ENCODE measurements around the gene ZNF629. TPM values are rescaled to one million over a fixed set of nuclear protein-coding genes. Genes with fewer than 3 reads are reported as not detected.
A peak's percentile ranks its signal among the peaks of the same experiment; 100 is the strongest.

The ZNF629 gene
- total RNA-seq, 4 donors from 2014 or later = 8.7 to 15.0 (median 11.5) TPM

- TF ChIP-seq CTCF (IDR thresholded peaks at IDR 0.05) = no peak
- no peak for ATAC-seq (ENCODE audit: low FRiP score)
- DNase-seq (ENCODE audit: low spot score) = no peak
Measured at GRCh38 chr16:30778549-30779244, 8.3 kb downstream of the ZNF629 start.

- no peak for ATAC-seq (ENCODE audit: low FRiP score)
- DNase-seq (ENCODE audit: low spot score) = no peak
- no peak for TF ChIP-seq CTCF (IDR thresholded peaks at IDR 0.05)
Measured at GRCh38 chr16:30777591-30778297, 9.3 kb downstream of the ZNF629 start.

DNA sequence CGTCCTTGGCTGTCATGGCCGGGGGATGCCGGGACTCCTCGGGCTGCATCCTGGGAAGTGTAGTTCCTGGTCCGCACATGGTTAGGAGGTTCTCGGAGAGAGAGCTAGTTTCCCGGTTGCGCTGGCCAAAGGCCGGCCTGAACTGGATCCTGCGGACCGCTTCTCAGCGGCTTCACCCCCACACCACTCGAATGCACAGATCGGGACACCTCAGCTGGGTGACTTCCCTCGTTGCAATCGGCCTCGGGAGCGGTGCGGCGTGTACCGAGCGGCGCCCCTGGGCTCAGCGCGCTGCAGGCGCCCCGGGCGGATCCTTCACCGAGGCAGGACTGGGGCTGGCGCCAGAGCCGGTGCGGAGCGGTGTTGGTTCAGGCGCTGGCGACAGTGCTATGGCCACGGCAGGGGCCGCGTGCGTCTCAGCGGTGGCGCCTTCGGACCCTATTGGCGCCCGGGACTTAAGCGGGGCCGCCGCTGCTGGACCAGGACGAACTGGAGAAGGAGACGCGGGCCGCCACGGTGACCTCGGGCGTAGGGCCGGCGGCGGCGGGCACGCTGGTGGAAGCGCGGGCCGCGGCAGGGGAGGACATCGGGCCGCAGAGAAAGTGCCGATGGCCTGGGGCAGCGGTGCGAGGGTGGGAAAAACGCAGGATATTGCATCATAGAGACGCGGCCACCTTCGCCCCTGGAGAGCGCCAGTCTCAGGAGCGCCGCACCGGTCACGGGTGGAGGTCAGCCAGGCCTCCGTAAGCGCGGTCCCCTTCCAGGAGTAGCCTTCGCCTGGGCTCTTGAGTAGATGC is 11.4 kb downstream of the ZNF629 start:
- DNase-seq (ENCODE audit: low spot score) = peak; percentile 54
- TF ChIP-seq CTCF (IDR thresholded peaks at IDR 0.05) = no peak
- ATAC-seq (ENCODE audit: low FRiP score) = peak; percentile 80

- no peak for DNase-seq (ENCODE audit: low spot score)
- TF ChIP-seq CTCF (IDR thresholded peaks at IDR 0.05) = no peak
- no peak for ATAC-seq (ENCODE audit: low FRiP score)
Measured at GRCh38 chr16:30775131-30775391, 11.9 kb downstream of the ZNF629 start.

- no peak for TF ChIP-seq CTCF (IDR thresholded peaks at IDR 0.05)
- DNase-seq (ENCODE audit: low spot score) (no peak), ATAC-seq (ENCODE audit: low FRiP score) (peak; percentile 7)
Measured at GRCh38 chr16:30774367-30775130, 12.5 kb downstream of the ZNF629 start.

DNA sequence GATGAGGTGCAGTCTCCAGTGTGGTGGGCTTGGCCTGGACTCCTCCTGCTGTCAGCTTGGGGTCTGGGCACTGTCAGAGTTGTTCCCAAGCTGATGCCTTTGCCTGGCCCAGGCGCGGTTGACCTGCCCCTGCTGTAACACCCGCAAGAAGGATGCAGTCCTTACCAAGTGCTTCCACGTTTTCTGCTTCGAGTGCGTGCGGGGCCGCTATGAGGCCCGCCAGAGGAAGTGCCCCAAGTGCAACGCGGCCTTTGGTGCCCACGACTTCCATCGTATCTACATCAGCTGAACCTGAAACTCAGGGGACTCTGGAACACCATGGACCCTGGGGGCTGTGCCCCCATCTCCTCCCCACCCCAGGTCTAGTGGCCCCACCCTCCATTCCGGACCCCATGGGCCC is 13.2 kb downstream of the ZNF629 start:
- no peak for DNase-seq (ENCODE audit: low spot score)
- TF ChIP-seq CTCF (IDR thresholded peaks at IDR 0.05) = no peak

More for the DNA sequence above, 13.2 kb downstream of the ZNF629 start:
- no peak for ATAC-seq (ENCODE audit: low FRiP score)

Data from omental fat pad (tissue), 4 donors.